VCaP (cell line): ENCODE measurements around the gene SARNP.
"Not testable (repeated sequence)": the region's sequence is repeated elsewhere in the genome, so short reads cannot be mapped to it uniquely, and the experiment has no call there.

Experiments
- H3K27ac ChIP-seq: fragments of 450-650 bp; 2 replicates; pipeline ENCODE4 v1.5.1; 2017
- CTCF ChIP-seq: fragments of 450-650 bp; conservative IDR thresholded peaks from 2 replicates; pipeline ENCODE4 v1.5.1; 2017; ENCODE audit warnings: mild to moderate bottlenecking, moderate library complexity

The SARNP gene

GRCh38 chr12:55844961-55845360, 27.4 kb upstream of the SARNP start:
- TF ChIP-seq CTCF, result no peak
- H3K27ac ChIP-seq, result no peak overlapping the region

- no peak overlapping the region for H3K27ac ChIP-seq
- no peak for TF ChIP-seq CTCF
Observed at GRCh38 chr12:55843431-55843830, 25.9 kb upstream of the SARNP start.

- TF ChIP-seq CTCF, result no peak
- no peak within 1 kb of the TSS for H3K27ac ChIP-seq
Observed at GRCh38 chr12:55842681-55843429, 25.3 kb upstream of the SARNP start, which contains the start of gene MMP19. Gene MMP19, minus strand, starts transcription at chr12:55842936. Its CDS starts 106 bp downstream, at chr12:55842830.

GRCh38 chr12:55840581-55841351, 23.2 kb upstream of the SARNP start:
- TF ChIP-seq CTCF, result no peak
- H3K27ac ChIP-seq, result no peak overlapping the region

- no peak overlapping the region for H3K27ac ChIP-seq
Observed at GRCh38 chr12:55839345-55840140, 22.0 kb upstream of the SARNP start.

GRCh38 chr12:55838361-55838760, 20.8 kb upstream of the SARNP start:
- H3K27ac ChIP-seq, result no peak overlapping the region
- TF ChIP-seq CTCF, result no peak

More at GRCh38 chr12:55839345-55840140, 22.0 kb upstream of the SARNP start:
- no peak for TF ChIP-seq CTCF

- not testable (repeated sequence) for H3K27ac ChIP-seq
Observed at GRCh38 chr12:55834400-55834799, 16.9 kb upstream of the SARNP start.
